Esophagus muscularis mucosa (tissue), 4 donors: ENCODE results near the gene SHH.

Experiments
- EP300 ChIP-seq: sonication (generic); formaldehyde crosslinking; IDR thresholded peaks from one replicate; pipeline ENCODE4 v1.6.1; 2017; ENCODE audit warnings: antibody characterized with exemption
- POLR2A ChIP-seq: fragments of 450-650 bp; IDR thresholded peaks from one replicate; pipeline ENCODE4 v1.6.1; 2017; ENCODE audit warnings: antibody characterized with exemption, moderate library complexity, mild to moderate bottlenecking, low read depth
- POLR2AphosphoS5 ChIP-seq, 2 donors: sonication (generic); formaldehyde crosslinking; IDR thresholded peaks; one replicate each; pipeline ENCODE4 v1.6.1; 2017; ENCODE audit warnings: antibody characterized with exemption in 2 of 2
- TF ChIP-seq, protein P1 (sequence below), 3 experiments: fragments of 200-600 bp in 2 of 3; fragments of 450-650 bp in 1 of 3; sonication (generic) in 2 of 3; IDR thresholded peaks; one replicate each; pipeline ENCODE4 v1.5.1; 2017 to 2019; ENCODE audit warnings: antibody characterized with exemption in 3 of 3, mild to moderate bottlenecking in 2 of 3, moderate library complexity in 1 of 3

DNA sequence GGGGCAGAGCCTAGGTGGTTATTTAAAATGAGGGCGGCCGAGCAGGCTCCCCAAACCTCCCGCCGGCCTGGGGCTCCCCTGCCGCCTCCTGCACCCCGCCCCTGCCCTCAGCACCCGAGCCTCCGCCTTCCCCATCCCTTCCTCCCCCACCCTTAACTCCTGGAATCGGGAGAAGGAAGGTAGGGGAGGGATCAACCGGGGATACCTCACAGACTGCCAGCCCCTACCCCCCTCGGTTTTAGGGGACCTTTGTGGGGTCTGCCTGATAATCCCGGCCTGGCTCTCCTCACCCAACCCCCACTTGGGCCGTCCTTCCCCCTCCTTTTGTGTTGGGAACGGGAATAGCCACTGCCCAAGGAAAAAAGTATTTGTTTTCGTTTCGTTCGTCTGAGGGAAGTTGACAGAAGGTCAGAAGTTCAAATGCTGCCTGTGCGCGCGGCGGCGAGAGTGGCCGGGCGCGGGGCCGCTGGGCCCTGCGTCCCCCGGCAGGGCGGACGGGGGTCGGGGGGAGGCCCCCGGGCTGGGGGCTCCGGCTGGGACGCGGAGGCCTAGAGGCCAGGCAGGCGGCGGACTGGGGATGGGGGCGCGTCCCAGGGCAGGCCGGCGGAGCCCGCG is 2.8 kb downstream of the SHH start:
- TF ChIP-seq POLR2A (no peak), POLR2AphosphoS5 (IDR thresholded peaks at IDR 0.05) (no peak), EP300 (no peak)
- TF ChIP-seq, protein P1, sequence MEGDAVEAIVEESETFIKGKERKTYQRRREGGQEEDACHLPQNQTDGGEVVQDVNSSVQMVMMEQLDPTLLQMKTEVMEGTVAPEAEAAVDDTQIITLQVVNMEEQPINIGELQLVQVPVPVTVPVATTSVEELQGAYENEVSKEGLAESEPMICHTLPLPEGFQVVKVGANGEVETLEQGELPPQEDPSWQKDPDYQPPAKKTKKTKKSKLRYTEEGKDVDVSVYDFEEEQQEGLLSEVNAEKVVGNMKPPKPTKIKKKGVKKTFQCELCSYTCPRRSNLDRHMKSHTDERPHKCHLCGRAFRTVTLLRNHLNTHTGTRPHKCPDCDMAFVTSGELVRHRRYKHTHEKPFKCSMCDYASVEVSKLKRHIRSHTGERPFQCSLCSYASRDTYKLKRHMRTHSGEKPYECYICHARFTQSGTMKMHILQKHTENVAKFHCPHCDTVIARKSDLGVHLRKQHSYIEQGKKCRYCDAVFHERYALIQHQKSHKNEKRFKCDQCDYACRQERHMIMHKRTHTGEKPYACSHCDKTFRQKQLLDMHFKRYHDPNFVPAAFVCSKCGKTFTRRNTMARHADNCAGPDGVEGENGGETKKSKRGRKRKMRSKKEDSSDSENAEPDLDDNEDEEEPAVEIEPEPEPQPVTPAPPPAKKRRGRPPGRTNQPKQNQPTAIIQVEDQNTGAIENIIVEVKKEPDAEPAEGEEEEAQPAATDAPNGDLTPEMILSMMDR (IDR thresholded peaks at IDR 0.05) = no peak
